ENCODE data around the gene ACACA. TPM values are rescaled to one million over a fixed set of nuclear protein-coding genes. Genes with fewer than 3 reads are reported as not detected.

ACACA gene
- total and polyA plus RNA-seq, 2 donors (not counting 3 experiments of a cell fraction or from before 2014, with no cell fraction given), result 55.3 to 124 TPM

GRCh38 chr17:37060094-37060493, 346.5 kb downstream of the ACACA start:
- no TSS peak for BruUV-seq (replicated peaks)
- no peaks in the 10 kb centered on the region for H3K9me1 ChIP-seq (replicated peaks; ENCODE audit: control insufficient read depth, extremely low read depth, insufficient read depth, low read length)
- H3K4me1 ChIP-seq (ENCODE audit: control insufficient read depth, extremely low read depth, insufficient read depth, low read length), result no peaks in the 10 kb centered on the region
- no peaks in the 10 kb centered on the region for H3K9me3 ChIP-seq (replicated peaks; ENCODE audit: control insufficient read depth, insufficient read depth, low read length)
- H3K4me3 ChIP-seq (replicated peaks in 1 of 3; ENCODE audit: insufficient read depth in 1 of 3, low read depth in 1 of 3, low read length in 3 of 3), result no peak overlapping the region
- POLR2A ChIA-PET, result no interaction called here
- DNase-seq (ENCODE audit: low read depth, low spot score), result no peak
- no peak overlapping the region for H3K4me2 ChIP-seq (ENCODE audit: insufficient read depth, low read length)
- H2AFZ ChIP-seq (ENCODE audit: low read depth, low read length), result no peak overlapping the region
- intact Hi-C loops (cut with micrococcal nuclease) (no loop called here), dilution Hi-C loops (cut with MboI; ENCODE audit: extremely low pct_ligation_motif_present, low sequenced_read_pairs) (loop anchor here (25.0 kb wide), 1 partner anchor 398 kb away; no protein-coding TSS in a partner anchor)
- no peak overlapping the region for H3K27ac ChIP-seq (ENCODE audit: insufficient read depth, low read depth, low read length)
- no peak overlapping the region for H3K9ac ChIP-seq (replicated peaks; ENCODE audit: extremely low read depth, insufficient read depth, low read length)
- H3K27me3 ChIP-seq (ENCODE audit: control insufficient read depth in 2 of 2, insufficient read depth in 2 of 2, low read length in 2 of 2), result peaks cover 1 to 6% of the 10 kb centered on the region in 2 experiments
- CTCF ChIA-PET, result interaction anchor here (0.7 to 1.1 kb wide), 3 partner anchors 9 to 21 kb away, joined by 3 to 6 read pairs (median 5); no protein-coding TSS in a partner anchor
- H3K79me2 ChIP-seq (ENCODE audit: control insufficient read depth, insufficient read depth, low read length), result no peaks in the 10 kb centered on the region
- no peak for FAIRE-seq
- H4K20me1 ChIP-seq (replicated peaks; ENCODE audit: control insufficient read depth, extremely low read depth, insufficient read depth, low read length), result no peaks in the 10 kb centered on the region
- TF ChIP-seq FOS (IDR thresholded peaks at IDR 0.05; ENCODE audit: borderline replicate concordance, insufficient read depth, low read length), result no peak
- TF ChIP-seq, protein P1, sequence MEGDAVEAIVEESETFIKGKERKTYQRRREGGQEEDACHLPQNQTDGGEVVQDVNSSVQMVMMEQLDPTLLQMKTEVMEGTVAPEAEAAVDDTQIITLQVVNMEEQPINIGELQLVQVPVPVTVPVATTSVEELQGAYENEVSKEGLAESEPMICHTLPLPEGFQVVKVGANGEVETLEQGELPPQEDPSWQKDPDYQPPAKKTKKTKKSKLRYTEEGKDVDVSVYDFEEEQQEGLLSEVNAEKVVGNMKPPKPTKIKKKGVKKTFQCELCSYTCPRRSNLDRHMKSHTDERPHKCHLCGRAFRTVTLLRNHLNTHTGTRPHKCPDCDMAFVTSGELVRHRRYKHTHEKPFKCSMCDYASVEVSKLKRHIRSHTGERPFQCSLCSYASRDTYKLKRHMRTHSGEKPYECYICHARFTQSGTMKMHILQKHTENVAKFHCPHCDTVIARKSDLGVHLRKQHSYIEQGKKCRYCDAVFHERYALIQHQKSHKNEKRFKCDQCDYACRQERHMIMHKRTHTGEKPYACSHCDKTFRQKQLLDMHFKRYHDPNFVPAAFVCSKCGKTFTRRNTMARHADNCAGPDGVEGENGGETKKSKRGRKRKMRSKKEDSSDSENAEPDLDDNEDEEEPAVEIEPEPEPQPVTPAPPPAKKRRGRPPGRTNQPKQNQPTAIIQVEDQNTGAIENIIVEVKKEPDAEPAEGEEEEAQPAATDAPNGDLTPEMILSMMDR (IDR thresholded peaks at IDR 0.05; ENCODE audit: extremely low read depth in 1 of 2, insufficient read depth in 1 of 2, low read depth in 1 of 2, low read length in 2 of 2), result no peak
- TF ChIP-seq MYC (IDR thresholded peaks at IDR 0.05; ENCODE audit: low read depth, low read length), result no peak
- no peak for TF ChIP-seq POLR2AphosphoS5 (IDR thresholded peaks at IDR 0.05; ENCODE audit: insufficient read depth, low read depth, low read length)
- no peak for TF ChIP-seq GATA2 (IDR thresholded peaks at IDR 0.05; ENCODE audit: insufficient read depth, insufficient read length, low read depth, low read length)
- TF ChIP-seq, protein P2, sequence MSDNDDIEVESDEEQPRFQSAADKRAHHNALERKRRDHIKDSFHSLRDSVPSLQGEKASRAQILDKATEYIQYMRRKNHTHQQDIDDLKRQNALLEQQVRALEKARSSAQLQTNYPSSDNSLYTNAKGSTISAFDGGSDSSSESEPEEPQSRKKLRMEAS (IDR thresholded peaks at IDR 0.05; ENCODE audit: insufficient read depth, insufficient read length), result no peak
- TF ChIP-seq JUN (IDR thresholded peaks at IDR 0.05; ENCODE audit: borderline replicate concordance, insufficient read depth, insufficient read length, low read depth), result no peak
- no peak for TF ChIP-seq EZH2 (IDR thresholded peaks at IDR 0.05; ENCODE audit: borderline replicate concordance, low read depth, low read length, severe bottlenecking)
- no peak for TF ChIP-seq POLR2A (IDR thresholded peaks at IDR 0.05; ENCODE audit: low read depth, low read length)
- H3K36me3 ChIP-seq (ENCODE audit: control insufficient read depth in 2 of 2, extremely low read depth in 1 of 2, insufficient read depth in 2 of 2, low read length in 2 of 2), result peaks cover 0 to 4% of the 10 kb centered on the region in 2 experiments

Data from endothelial cell of umbilical vein (primary cell).